Measurements from ENCODE around the gene DGAT2.
A peak's percentile ranks its signal among the peaks of the same experiment; 100 is the strongest.

DGAT2 gene

GRCh38 chr11:75768909-75769771 lies 562 bp downstream of the DGAT2 start:
- H3K9ac ChIP-seq (ENCODE audit: low read length in 2 of 2): peak overlapping the region in 1 of 2 donors; percentile 61
- no peak overlapping the region for H3K27ac ChIP-seq (ENCODE audit: low read length)
- no peaks in the 10 kb centered on the region for H3K27me3 ChIP-seq (ENCODE audit: control insufficient read depth in 1 of 2, insufficient read depth in 2 of 2, low read length in 2 of 2)
- H3K4me1 ChIP-seq (ENCODE audit: control insufficient read depth, insufficient read depth, low read length): peaks cover 18% of the 10 kb centered on the region
- H3K4me3 ChIP-seq (ENCODE audit: low read length in 2 of 2): peak overlapping the region; percentile 63 to 69
- H3K9me3 ChIP-seq (ENCODE audit: control insufficient read depth in 2 of 2, low read length in 2 of 2): no peaks in the 10 kb centered on the region
- H3K36me3 ChIP-seq (ENCODE audit: control insufficient read depth in 2 of 2, insufficient read depth in 2 of 2, low read length in 2 of 2): no peaks in the 10 kb centered on the region

- no peaks in the 10 kb centered on the region for H3K36me3 ChIP-seq (ENCODE audit: control insufficient read depth in 2 of 2, insufficient read depth in 2 of 2, low read length in 2 of 2)
- no peaks in the 10 kb centered on the region for H3K27me3 ChIP-seq (ENCODE audit: control insufficient read depth in 1 of 2, insufficient read depth in 2 of 2, low read length in 2 of 2)
- H3K9ac ChIP-seq (ENCODE audit: low read length in 2 of 2): no peak overlapping the region
- peaks cover 18% of the 10 kb centered on the region for H3K4me1 ChIP-seq (ENCODE audit: control insufficient read depth, insufficient read depth, low read length)
- no peak overlapping the region for H3K27ac ChIP-seq (ENCODE audit: low read length)
- H3K9me3 ChIP-seq (ENCODE audit: control insufficient read depth in 2 of 2, low read length in 2 of 2): no peaks in the 10 kb centered on the region
- no peak overlapping the region for H3K4me3 ChIP-seq (ENCODE audit: low read length in 2 of 2)
Measured at GRCh38 chr11:75770102-75770501, 1.5 kb downstream of the DGAT2 start.

GRCh38 chr11:75771646-75772410 lies 3.2 kb downstream of the DGAT2 start:
- Histone ChIP-seq H3K9ac (ENCODE audit: low read length in 2 of 2) (no peak overlapping the region), H3K36me3 (ENCODE audit: control insufficient read depth in 2 of 2, insufficient read depth in 2 of 2, low read length in 2 of 2) (no peaks in the 10 kb centered on the region), H3K4me3 (ENCODE audit: low read length in 2 of 2) (no peak overlapping the region), H3K9me3 (ENCODE audit: control insufficient read depth in 2 of 2, low read length in 2 of 2) (no peaks in the 10 kb centered on the region), H3K4me1 (ENCODE audit: control insufficient read depth, insufficient read depth, low read length) (peaks cover 18% of the 10 kb centered on the region), H3K27me3 (ENCODE audit: control insufficient read depth in 1 of 2, insufficient read depth in 2 of 2, low read length in 2 of 2) (no peaks in the 10 kb centered on the region), H3K27ac (ENCODE audit: low read length) (no peak overlapping the region)

- Histone ChIP-seq H3K36me3 (ENCODE audit: control insufficient read depth in 2 of 2, insufficient read depth in 2 of 2, low read length in 2 of 2) (no peaks in the 10 kb centered on the region), H3K27ac (ENCODE audit: low read length) (no peak overlapping the region), H3K9ac (ENCODE audit: low read length in 2 of 2) (no peak overlapping the region), H3K27me3 (ENCODE audit: control insufficient read depth in 1 of 2, insufficient read depth in 2 of 2, low read length in 2 of 2) (no peaks in the 10 kb centered on the region), H3K4me1 (ENCODE audit: control insufficient read depth, insufficient read depth, low read length) (peaks cover 6% of the 10 kb centered on the region), H3K9me3 (ENCODE audit: control insufficient read depth in 2 of 2, low read length in 2 of 2) (no peaks in the 10 kb centered on the region), H3K4me3 (ENCODE audit: low read length in 2 of 2) (no peak overlapping the region)
Measured at GRCh38 chr11:75773595-75774353, 5.2 kb downstream of the DGAT2 start.

- H3K9ac ChIP-seq (ENCODE audit: low read length in 2 of 2): no peak overlapping the region
- no peaks in the 10 kb centered on the region for H3K36me3 ChIP-seq (ENCODE audit: control insufficient read depth in 2 of 2, insufficient read depth in 2 of 2, low read length in 2 of 2)
- H3K4me3 ChIP-seq (ENCODE audit: low read length in 2 of 2): no peak overlapping the region
- no peaks in the 10 kb centered on the region for H3K4me1 ChIP-seq (ENCODE audit: control insufficient read depth, insufficient read depth, low read length)
- H3K27me3 ChIP-seq (ENCODE audit: control insufficient read depth in 1 of 2, insufficient read depth in 2 of 2, low read length in 2 of 2): no peaks in the 10 kb centered on the region
- no peak overlapping the region for H3K27ac ChIP-seq (ENCODE audit: low read length)
- no peaks in the 10 kb centered on the region for H3K9me3 ChIP-seq (ENCODE audit: control insufficient read depth in 2 of 2, low read length in 2 of 2)
Measured at GRCh38 chr11:75775056-75775455, 6.5 kb downstream of the DGAT2 start.

- Histone ChIP-seq H3K27ac (ENCODE audit: low read length) (no peak overlapping the region), H3K9ac (ENCODE audit: low read length in 2 of 2) (no peak overlapping the region)
Measured at GRCh38 chr11:75776546-75776945, 8.0 kb downstream of the DGAT2 start.

GRCh38 chr11:75777461-75778110 lies 9.0 kb downstream of the DGAT2 start:
- Histone ChIP-seq H3K4me1 (ENCODE audit: control insufficient read depth, insufficient read depth, low read length) (no peaks in the 10 kb centered on the region), H3K4me3 (ENCODE audit: low read length in 2 of 2) (no peak overlapping the region), H3K36me3 (ENCODE audit: control insufficient read depth in 2 of 2, insufficient read depth in 2 of 2, low read length in 2 of 2) (no peaks in the 10 kb centered on the region), H3K9ac (ENCODE audit: low read length in 2 of 2) (no peak overlapping the region), H3K9me3 (ENCODE audit: control insufficient read depth in 2 of 2, low read length in 2 of 2) (no peaks in the 10 kb centered on the region), H3K27me3 (ENCODE audit: control insufficient read depth in 1 of 2, insufficient read depth in 2 of 2, low read length in 2 of 2) (no peaks in the 10 kb centered on the region), H3K27ac (ENCODE audit: low read length) (no peak overlapping the region)

More at GRCh38 chr11:75776546-75776945, 8.0 kb downstream of the DGAT2 start:
- Histone ChIP-seq H3K4me1 (ENCODE audit: control insufficient read depth, insufficient read depth, low read length) (no peaks in the 10 kb centered on the region), H3K36me3 (ENCODE audit: control insufficient read depth in 2 of 2, insufficient read depth in 2 of 2, low read length in 2 of 2) (no peaks in the 10 kb centered on the region), H3K4me3 (ENCODE audit: low read length in 2 of 2) (no peak overlapping the region), H3K9me3 (ENCODE audit: control insufficient read depth in 2 of 2, low read length in 2 of 2) (no peaks in the 10 kb centered on the region), H3K27me3 (ENCODE audit: control insufficient read depth in 1 of 2, insufficient read depth in 2 of 2, low read length in 2 of 2) (no peaks in the 10 kb centered on the region)

GRCh38 chr11:75778962-75779361 lies 10.4 kb downstream of the DGAT2 start:
- no peak overlapping the region for H3K9ac ChIP-seq (ENCODE audit: low read length in 2 of 2)

GRCh38 chr11:75779960-75780359 lies 11.4 kb downstream of the DGAT2 start:
- no peaks in the 10 kb centered on the region for H3K4me1 ChIP-seq (ENCODE audit: control insufficient read depth, insufficient read depth, low read length)
- no peak overlapping the region for H3K4me3 ChIP-seq (ENCODE audit: low read length in 2 of 2)
- H3K27me3 ChIP-seq (ENCODE audit: control insufficient read depth in 1 of 2, insufficient read depth in 2 of 2, low read length in 2 of 2): no peaks in the 10 kb centered on the region
- H3K9ac ChIP-seq (ENCODE audit: low read length in 2 of 2): no peak overlapping the region
- H3K36me3 ChIP-seq (ENCODE audit: control insufficient read depth in 2 of 2, insufficient read depth in 2 of 2, low read length in 2 of 2): no peaks in the 10 kb centered on the region
- no peak overlapping the region for H3K27ac ChIP-seq (ENCODE audit: low read length)
- H3K9me3 ChIP-seq (ENCODE audit: control insufficient read depth in 2 of 2, low read length in 2 of 2): no peaks in the 10 kb centered on the region

More at GRCh38 chr11:75778962-75779361, 10.4 kb downstream of the DGAT2 start:
- no peak overlapping the region for H3K27ac ChIP-seq (ENCODE audit: low read length)
- H3K4me3 ChIP-seq (ENCODE audit: low read length in 2 of 2): no peak overlapping the region
- no peaks in the 10 kb centered on the region for H3K36me3 ChIP-seq (ENCODE audit: control insufficient read depth in 2 of 2, insufficient read depth in 2 of 2, low read length in 2 of 2)
- no peaks in the 10 kb centered on the region for H3K9me3 ChIP-seq (ENCODE audit: control insufficient read depth in 2 of 2, low read length in 2 of 2)
- no peaks in the 10 kb centered on the region for H3K4me1 ChIP-seq (ENCODE audit: control insufficient read depth, insufficient read depth, low read length)
- no peaks in the 10 kb centered on the region for H3K27me3 ChIP-seq (ENCODE audit: control insufficient read depth in 1 of 2, insufficient read depth in 2 of 2, low read length in 2 of 2)

- no peaks in the 10 kb centered on the region for H3K27me3 ChIP-seq (ENCODE audit: control insufficient read depth in 1 of 2, insufficient read depth in 2 of 2, low read length in 2 of 2)
- H3K9me3 ChIP-seq (ENCODE audit: control insufficient read depth in 2 of 2, low read length in 2 of 2): no peaks in the 10 kb centered on the region
- no peaks in the 10 kb centered on the region for H3K4me1 ChIP-seq (ENCODE audit: control insufficient read depth, insufficient read depth, low read length)
- H3K4me3 ChIP-seq (ENCODE audit: low read length in 2 of 2): no peak overlapping the region
- no peak overlapping the region for H3K9ac ChIP-seq (ENCODE audit: low read length in 2 of 2)
- H3K27ac ChIP-seq (ENCODE audit: low read length): no peak overlapping the region
- no peaks in the 10 kb centered on the region for H3K36me3 ChIP-seq (ENCODE audit: control insufficient read depth in 2 of 2, insufficient read depth in 2 of 2, low read length in 2 of 2)
Measured at GRCh38 chr11:75780888-75781287, 12.3 kb downstream of the DGAT2 start.
